Vagina (tissue), 2 donors: Measurements from ENCODE around the gene TMOD3.

ENCODE experiments used
- POLR2A ChIP-seq, 2 donors: fragments of 450-650 bp; IDR thresholded peaks; one replicate each; pipeline ENCODE4 v1.6.1; 2017; ENCODE audit warnings: antibody characterized with exemption in 2 of 2, mild to moderate bottlenecking in 2 of 2, moderate library complexity in 2 of 2
- POLR2AphosphoS5 ChIP-seq, 2 donors: sonication (generic); formaldehyde crosslinking; IDR thresholded peaks; one replicate each; pipeline ENCODE4 v1.9.0; 2017; ENCODE audit warnings: antibody characterized with exemption in 2 of 2, mild to moderate bottlenecking in 2 of 2, low read depth in 1 of 2; ENCODE audit not compliant: insufficient read depth in 1 of 2
- TF ChIP-seq, protein P1 (sequence below), 3 experiments: fragments of 450-650 bp in 2 of 3; fragments of 200-600 bp in 1 of 3; sonication (generic) in 1 of 3; IDR thresholded peaks; one replicate each; pipeline ENCODE4 v1.5.1; 2017 to 2019; ENCODE audit warnings: antibody characterized with exemption in 3 of 3, mild to moderate bottlenecking in 2 of 3, moderate library complexity in 2 of 3

DNA sequence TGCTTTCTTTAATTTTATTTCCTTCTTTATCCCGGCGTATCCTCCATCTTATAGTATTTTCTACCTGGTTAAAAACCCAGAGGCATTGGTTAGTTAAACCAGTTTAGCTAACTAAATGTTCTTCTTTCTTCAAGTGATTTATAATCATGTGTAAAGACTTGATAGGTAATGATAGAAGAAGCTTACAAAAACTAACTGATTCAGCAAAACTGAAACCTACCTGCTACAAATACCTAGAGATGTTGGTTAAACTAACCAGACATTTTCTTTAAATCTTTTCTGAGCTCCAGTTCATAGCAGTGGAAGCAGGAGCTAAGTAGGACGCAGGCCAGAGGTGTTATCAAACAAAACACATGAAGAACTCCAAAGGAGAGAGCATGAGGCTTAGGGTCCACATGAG is 97.4 kb downstream of the TMOD3 start:
- TF ChIP-seq, protein P1, sequence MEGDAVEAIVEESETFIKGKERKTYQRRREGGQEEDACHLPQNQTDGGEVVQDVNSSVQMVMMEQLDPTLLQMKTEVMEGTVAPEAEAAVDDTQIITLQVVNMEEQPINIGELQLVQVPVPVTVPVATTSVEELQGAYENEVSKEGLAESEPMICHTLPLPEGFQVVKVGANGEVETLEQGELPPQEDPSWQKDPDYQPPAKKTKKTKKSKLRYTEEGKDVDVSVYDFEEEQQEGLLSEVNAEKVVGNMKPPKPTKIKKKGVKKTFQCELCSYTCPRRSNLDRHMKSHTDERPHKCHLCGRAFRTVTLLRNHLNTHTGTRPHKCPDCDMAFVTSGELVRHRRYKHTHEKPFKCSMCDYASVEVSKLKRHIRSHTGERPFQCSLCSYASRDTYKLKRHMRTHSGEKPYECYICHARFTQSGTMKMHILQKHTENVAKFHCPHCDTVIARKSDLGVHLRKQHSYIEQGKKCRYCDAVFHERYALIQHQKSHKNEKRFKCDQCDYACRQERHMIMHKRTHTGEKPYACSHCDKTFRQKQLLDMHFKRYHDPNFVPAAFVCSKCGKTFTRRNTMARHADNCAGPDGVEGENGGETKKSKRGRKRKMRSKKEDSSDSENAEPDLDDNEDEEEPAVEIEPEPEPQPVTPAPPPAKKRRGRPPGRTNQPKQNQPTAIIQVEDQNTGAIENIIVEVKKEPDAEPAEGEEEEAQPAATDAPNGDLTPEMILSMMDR (IDR thresholded peaks at IDR 0.05) = no peak
- TF ChIP-seq POLR2AphosphoS5 (IDR thresholded peaks at IDR 0.05; ENCODE audit: insufficient read depth in 1 of 2, low read depth in 1 of 2) (no peak), POLR2A (IDR thresholded peaks at IDR 0.05) (no peak)
